ENCODE results near the gene PAK6. TPM values are rescaled to one million over a fixed set of nuclear protein-coding genes. Genes with fewer than 3 reads are reported as not detected.

PAK6 gene
- total RNA-seq, 1 donor from 2014 or later: 10.1 TPM

DNA sequence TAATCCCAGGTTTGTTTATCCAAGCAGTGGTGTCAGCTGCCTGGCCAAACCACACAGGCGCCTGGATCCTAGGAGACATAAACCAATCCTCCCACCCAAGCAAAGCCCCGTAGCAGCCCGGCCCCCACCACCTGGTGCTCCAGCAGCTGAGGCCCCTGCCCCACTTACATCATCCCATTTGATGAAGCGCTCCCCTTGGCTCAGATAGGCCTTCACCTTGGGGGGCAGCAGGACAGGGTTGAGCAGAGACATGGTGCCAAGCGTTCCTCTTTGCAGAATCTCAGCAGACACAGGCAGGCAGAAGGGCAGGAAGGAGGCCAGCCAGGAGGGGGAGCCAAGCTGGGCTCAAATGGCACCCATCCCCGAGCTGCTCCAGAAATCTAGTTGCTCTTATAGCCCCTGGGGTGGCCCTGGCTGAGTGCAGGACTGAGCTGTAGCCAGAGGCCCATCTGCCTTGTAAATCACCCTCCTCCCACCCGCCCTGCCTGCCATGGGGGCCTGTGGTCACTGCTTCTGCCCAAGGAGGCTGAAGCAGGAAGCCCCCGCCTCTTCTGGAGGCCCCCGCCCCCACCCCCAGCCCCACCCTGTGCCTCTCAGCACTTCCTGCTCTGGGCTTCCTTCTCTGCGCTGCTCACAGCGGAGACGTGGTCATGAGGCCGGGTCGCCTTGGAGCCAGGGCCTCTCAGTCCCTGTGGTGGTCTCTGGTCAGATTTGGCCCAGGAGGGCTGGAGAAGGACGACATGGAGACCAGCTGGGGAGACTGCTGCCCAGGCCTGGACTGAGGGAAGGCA is 68.8 kb downstream of the PAK6 start, which contains the start of gene PLCB2:
Gene PLCB2, minus strand, starts transcription at position 515 of the 791 bp plus-strand sequence. Its CDS starts 263 bp downstream, at position 252.
- peak within 1 kb of the TSS; percentile 33 for H3K4me3 Mint-ChIP-seq
- no peaks in the 10 kb centered on the region for H3K9me3 Mint-ChIP-seq
- TF ChIP-seq, protein P1, sequence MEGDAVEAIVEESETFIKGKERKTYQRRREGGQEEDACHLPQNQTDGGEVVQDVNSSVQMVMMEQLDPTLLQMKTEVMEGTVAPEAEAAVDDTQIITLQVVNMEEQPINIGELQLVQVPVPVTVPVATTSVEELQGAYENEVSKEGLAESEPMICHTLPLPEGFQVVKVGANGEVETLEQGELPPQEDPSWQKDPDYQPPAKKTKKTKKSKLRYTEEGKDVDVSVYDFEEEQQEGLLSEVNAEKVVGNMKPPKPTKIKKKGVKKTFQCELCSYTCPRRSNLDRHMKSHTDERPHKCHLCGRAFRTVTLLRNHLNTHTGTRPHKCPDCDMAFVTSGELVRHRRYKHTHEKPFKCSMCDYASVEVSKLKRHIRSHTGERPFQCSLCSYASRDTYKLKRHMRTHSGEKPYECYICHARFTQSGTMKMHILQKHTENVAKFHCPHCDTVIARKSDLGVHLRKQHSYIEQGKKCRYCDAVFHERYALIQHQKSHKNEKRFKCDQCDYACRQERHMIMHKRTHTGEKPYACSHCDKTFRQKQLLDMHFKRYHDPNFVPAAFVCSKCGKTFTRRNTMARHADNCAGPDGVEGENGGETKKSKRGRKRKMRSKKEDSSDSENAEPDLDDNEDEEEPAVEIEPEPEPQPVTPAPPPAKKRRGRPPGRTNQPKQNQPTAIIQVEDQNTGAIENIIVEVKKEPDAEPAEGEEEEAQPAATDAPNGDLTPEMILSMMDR (IDR thresholded peaks at IDR 0.05; ENCODE audit: unreplicated experiment): no peak
- H3K27ac Mint-ChIP-seq: no peak within 1 kb of the TSS
- no peaks in the 10 kb centered on the region for H3K36me3 Mint-ChIP-seq
- H3K4me1 Mint-ChIP-seq: peaks cover 20% of the 10 kb centered on the region
- no peak for DNase-seq (ENCODE audit: low spot score in 2 of 2, unreplicated experiment in 2 of 2)
- H3K27me3 Mint-ChIP-seq (ENCODE audit: low read depth): peaks cover 17% of the 10 kb centered on the region

DNA sequence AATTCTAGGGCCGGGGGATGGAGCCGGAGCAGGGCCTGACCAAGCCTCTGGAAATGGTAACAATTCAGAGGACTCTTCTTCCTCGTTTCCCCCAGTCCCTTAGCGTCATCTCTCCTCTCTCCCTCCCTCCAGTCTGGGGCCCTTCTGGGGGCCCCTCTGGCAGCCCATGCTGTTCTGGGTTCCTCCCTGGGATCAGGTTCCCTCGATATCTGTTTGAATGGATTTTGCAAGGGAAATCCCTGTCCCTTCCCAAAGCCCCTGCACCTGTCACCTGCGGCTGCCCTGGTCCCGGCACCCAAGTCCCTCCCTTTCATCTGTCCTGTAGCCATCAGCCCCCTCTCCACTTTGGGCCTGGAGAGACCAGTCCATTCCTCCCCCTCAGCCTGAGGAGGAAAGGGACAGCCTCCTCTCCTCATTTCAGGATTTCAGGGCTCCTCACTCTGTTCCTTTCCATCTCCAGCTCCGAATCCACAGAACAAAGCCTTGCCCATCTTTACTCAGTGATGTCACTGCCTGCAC is 70.5 kb downstream of the PAK6 start:
- Mint-ChIP-seq H3K36me3 (no peaks in the 10 kb centered on the region), H3K4me1 (peaks cover 28% of the 10 kb centered on the region), H3K27ac (no peak overlapping the region), H3K4me3 (no peak overlapping the region), H3K9me3 (no peaks in the 10 kb centered on the region), H3K27me3 (ENCODE audit: low read depth) (peaks cover 19% of the 10 kb centered on the region)
- no peak for DNase-seq (ENCODE audit: low spot score in 2 of 2, unreplicated experiment in 2 of 2)
- TF ChIP-seq, protein P1 (IDR thresholded peaks at IDR 0.05; ENCODE audit: unreplicated experiment): no peak

DNA sequence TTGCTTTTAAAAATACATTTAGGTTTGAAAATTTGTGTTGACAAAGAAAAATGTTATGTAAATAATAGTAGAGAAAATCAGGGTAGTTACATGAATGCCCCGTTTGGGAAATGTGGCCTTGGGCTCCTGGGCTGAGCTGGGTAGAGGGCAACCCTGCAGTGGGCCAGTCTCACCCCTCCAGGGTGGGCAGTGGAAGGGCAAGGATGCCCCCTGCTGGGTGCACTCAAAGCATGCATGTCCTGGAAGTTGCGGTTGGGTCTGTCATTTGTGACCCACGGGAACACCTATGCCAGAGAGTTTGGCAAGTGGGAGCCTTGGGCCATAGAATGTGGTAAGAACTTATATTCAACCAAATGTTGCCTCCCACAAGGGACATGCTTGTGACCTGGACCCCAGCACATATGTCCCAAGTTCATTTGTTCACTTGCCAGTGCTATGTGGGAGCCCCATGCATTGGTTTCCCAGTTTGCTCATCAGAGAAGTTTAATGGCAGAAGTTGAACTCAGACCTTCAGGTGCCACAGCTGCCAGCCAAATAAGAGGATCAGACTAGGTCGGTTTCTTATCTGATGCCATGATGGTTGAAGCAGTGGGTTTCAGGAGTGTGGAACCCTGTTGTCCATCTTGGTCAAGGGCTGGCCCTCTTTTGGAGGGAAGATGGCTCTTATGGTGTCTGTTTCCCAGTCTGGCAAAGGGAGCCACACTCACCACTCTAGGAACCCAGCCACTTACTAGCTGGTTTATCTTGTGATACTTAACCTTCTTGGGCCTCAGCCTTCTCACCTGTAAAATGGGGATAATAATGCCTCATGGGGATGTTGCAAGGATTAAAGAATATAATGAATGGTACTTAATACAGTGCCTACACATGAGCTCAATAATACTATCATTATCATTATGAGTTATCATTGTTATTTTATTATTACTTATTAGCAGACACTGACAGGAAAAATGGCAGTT is 71.4 kb downstream of the PAK6 start:
- TF ChIP-seq, protein P1 (IDR thresholded peaks at IDR 0.05; ENCODE audit: unreplicated experiment): peak; percentile 60
- Mint-ChIP-seq H3K27me3 (ENCODE audit: low read depth) (peaks cover 24% of the 10 kb centered on the region), H3K9me3 (no peaks in the 10 kb centered on the region), H3K27ac (no peak overlapping the region), H3K4me1 (peaks cover 28% of the 10 kb centered on the region), H3K36me3 (no peaks in the 10 kb centered on the region), H3K4me3 (no peak overlapping the region)
- peak in 1 of 2 experiments; percentile 69 for DNase-seq (ENCODE audit: low spot score in 2 of 2, unreplicated experiment in 2 of 2)

DNA sequence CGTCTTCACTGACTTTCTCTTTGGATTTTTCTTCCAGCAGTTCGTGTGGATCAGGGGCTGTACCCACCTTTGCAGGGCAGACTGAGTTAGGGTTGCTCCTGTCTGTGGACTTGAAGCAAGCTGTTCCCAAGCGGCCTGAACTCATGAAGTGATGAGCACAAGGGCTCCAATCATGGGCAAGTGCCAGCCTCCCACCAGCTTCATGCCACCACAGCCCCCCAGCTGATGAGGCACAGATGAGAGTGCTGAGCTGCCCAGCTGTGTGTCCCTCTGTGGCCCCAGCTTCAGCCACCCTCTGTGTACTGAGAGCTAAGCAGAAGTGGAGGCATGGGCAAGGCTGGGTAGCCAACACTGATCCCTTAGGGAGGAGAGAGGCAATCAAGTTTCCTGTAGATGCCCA is 72.1 kb downstream of the PAK6 start:
- Mint-ChIP-seq H3K4me3 (no peak overlapping the region), H3K9me3 (no peaks in the 10 kb centered on the region), H3K4me1 (peaks cover 28% of the 10 kb centered on the region), H3K27ac (no peak overlapping the region), H3K36me3 (no peaks in the 10 kb centered on the region), H3K27me3 (ENCODE audit: low read depth) (peaks cover 25% of the 10 kb centered on the region)
- no peak for DNase-seq (ENCODE audit: low spot score in 2 of 2, unreplicated experiment in 2 of 2)
- TF ChIP-seq, protein P1 (IDR thresholded peaks at IDR 0.05; ENCODE audit: unreplicated experiment): no peak

DNA sequence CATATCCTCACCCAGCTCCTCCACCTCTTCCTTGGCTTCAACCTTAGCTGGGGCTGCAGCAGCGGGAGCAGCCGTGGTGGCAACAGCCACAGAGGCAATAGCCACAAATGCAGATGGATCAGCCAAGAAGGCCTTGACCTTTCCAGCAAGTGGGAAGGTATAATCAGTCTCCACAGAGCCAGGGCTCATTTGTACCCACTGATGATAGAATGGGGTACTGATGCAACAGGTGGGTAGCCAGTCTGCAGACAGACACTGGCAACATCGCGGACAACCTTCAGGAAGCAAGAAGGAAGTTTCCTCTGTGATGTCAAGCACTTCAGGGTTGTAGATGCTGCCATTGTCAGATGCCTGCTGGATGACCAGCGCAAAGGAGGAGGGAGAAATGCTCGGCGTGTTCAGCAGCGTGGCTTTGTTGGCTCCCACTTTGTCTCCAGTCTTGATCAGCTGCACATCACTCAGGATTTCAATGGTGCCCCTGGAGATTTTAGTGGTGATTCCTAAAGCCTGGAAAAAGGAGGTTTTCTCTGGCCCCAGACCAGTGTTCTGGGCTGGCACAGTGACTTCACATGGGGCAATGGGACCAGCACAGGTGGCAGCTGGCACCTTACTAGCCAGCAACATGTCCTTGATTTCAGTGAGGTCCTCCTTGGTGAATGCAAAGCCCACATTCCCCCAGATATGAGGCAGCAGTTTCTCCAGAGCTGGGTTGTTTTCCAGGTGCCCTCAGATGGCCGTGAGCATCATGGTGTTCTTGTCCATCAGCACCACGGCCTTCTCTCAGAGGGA is 73.7 kb downstream of the PAK6 start:
- DNase-seq (ENCODE audit: low spot score in 2 of 2, unreplicated experiment in 2 of 2): no peak
- Mint-ChIP-seq H3K27me3 (ENCODE audit: low read depth) (peaks cover 27% of the 10 kb centered on the region), H3K4me3 (no peak overlapping the region)

More for the DNA sequence above, 73.7 kb downstream of the PAK6 start:
- H3K36me3 Mint-ChIP-seq: no peaks in the 10 kb centered on the region
- TF ChIP-seq, protein P1 (IDR thresholded peaks at IDR 0.05; ENCODE audit: unreplicated experiment): no peak
- H3K27ac Mint-ChIP-seq: no peak overlapping the region
- peaks cover 24% of the 10 kb centered on the region for H3K4me1 Mint-ChIP-seq
- no peaks in the 10 kb centered on the region for H3K9me3 Mint-ChIP-seq
